Measurements from ENCODE around the gene CLDN16. TPM values are rescaled to one million over a fixed set of nuclear protein-coding genes. Genes with fewer than 3 reads are reported as not detected.

CLDN16 gene
- polyA plus RNA-seq, 3 donors = not detected

GRCh38 chr3:190444576-190445145, 56.7 kb downstream of the CLDN16 start:
- Histone ChIP-seq H4K20me1 (ENCODE audit: insufficient read depth, low read length) (no peaks in the 10 kb centered on the region), H3K9me3 (replicated peaks in 1 of 2; ENCODE audit: control insufficient read depth in 1 of 2, insufficient read depth in 1 of 2, low read length in 2 of 2) (no peaks in the 10 kb centered on the region), H3K9ac (ENCODE audit: insufficient read depth, low read length, poor library complexity, severe bottlenecking) (no peak overlapping the region), H3K4me1 (ENCODE audit: control insufficient read depth in 1 of 2, insufficient read depth in 2 of 2, low read length in 2 of 2) (peaks cover 0 to 3% of the 10 kb centered on the region in 2 donors), H3K4me2 (replicated peaks; ENCODE audit: extremely low read depth, low read length, poor library complexity, severe bottlenecking) (no peak overlapping the region), H2AFZ (ENCODE audit: insufficient read depth, low read depth, low read length, poor library complexity, severe bottlenecking) (no peak overlapping the region), H3K79me2 (ENCODE audit: insufficient read depth, low read length) (no peaks in the 10 kb centered on the region), H3K4me3 (replicated peaks in 1 of 3; ENCODE audit: low read depth in 2 of 3, low read length in 3 of 3) (no peak overlapping the region), H3K27me3 (ENCODE audit: control insufficient read depth in 2 of 2, insufficient read depth in 2 of 2, low read length in 2 of 2) (no peaks in the 10 kb centered on the region), H3K36me3 (replicated peaks in 1 of 2; ENCODE audit: control insufficient read depth in 1 of 2, insufficient read depth in 2 of 2, low read length in 2 of 2) (no peaks in the 10 kb centered on the region), H3K27ac (ENCODE audit: low read depth in 1 of 2, low read length in 2 of 2) (no peak overlapping the region)
- intact Hi-C loops (cut with micrococcal nuclease) = no loop called here
- no peak overlapping the region for H3K4me3 Mint-ChIP-seq
- peaks cover 0 to 5% (median 2%) of the 10 kb centered on the region in 3 donors for H3K27me3 Mint-ChIP-seq (ENCODE audit: low read depth in 3 of 3)
- H3K27ac Mint-ChIP-seq = no peak overlapping the region
- no CpG with 5 or more reads among the region's 3 CpGs for WGBS (ENCODE audit: insufficient coverage)
- peaks cover 0 to 6% (median 2%) of the 10 kb centered on the region in 7 donors for H3K9me3 Mint-ChIP-seq
- DNase-seq = no peak
- no peaks in the 10 kb centered on the region for H3K36me3 Mint-ChIP-seq
- peaks cover 6% of the 10 kb centered on the region for H3K4me1 Mint-ChIP-seq
- no peak for TF ChIP-seq CTCF (IDR thresholded peaks at IDR 0.05)

- H3K9ac ChIP-seq (ENCODE audit: insufficient read depth, low read length, poor library complexity, severe bottlenecking) = no peak overlapping the region
- peaks cover 0 to 3% of the 10 kb centered on the region in 2 donors for H3K4me1 ChIP-seq (ENCODE audit: control insufficient read depth in 1 of 2, insufficient read depth in 2 of 2, low read length in 2 of 2)
- H3K36me3 ChIP-seq (replicated peaks in 1 of 2; ENCODE audit: control insufficient read depth in 1 of 2, insufficient read depth in 2 of 2, low read length in 2 of 2) = no peaks in the 10 kb centered on the region
- H3K9me3 ChIP-seq (replicated peaks in 1 of 2; ENCODE audit: control insufficient read depth in 1 of 2, insufficient read depth in 1 of 2, low read length in 2 of 2) = no peaks in the 10 kb centered on the region
- no peaks in the 10 kb centered on the region for H4K20me1 ChIP-seq (ENCODE audit: insufficient read depth, low read length)
- no peak overlapping the region for H3K4me2 ChIP-seq (replicated peaks; ENCODE audit: extremely low read depth, low read length, poor library complexity, severe bottlenecking)
- peaks cover 0 to 4% (median 0%) of the 10 kb centered on the region in 3 donors for H3K27me3 Mint-ChIP-seq (ENCODE audit: low read depth in 3 of 3)
- no peaks in the 10 kb centered on the region for H3K27me3 ChIP-seq (ENCODE audit: control insufficient read depth in 2 of 2, insufficient read depth in 2 of 2, low read length in 2 of 2)
- TF ChIP-seq CTCF (IDR thresholded peaks at IDR 0.05) = no peak
- no peaks in the 10 kb centered on the region for H3K36me3 Mint-ChIP-seq
- peaks cover 6% of the 10 kb centered on the region for H3K4me1 Mint-ChIP-seq
- 0% methylated on average over 1 of the region's 6 CpGs for WGBS (ENCODE audit: insufficient coverage)
- H3K27ac Mint-ChIP-seq = peak overlapping the region in 1 of 7 donors; percentile 63
- no peaks in the 10 kb centered on the region for H3K9me3 Mint-ChIP-seq
- no peak overlapping the region for H3K27ac ChIP-seq (ENCODE audit: low read depth in 1 of 2, low read length in 2 of 2)
- no peaks in the 10 kb centered on the region for H3K79me2 ChIP-seq (ENCODE audit: insufficient read depth, low read length)
- H3K4me3 Mint-ChIP-seq = no peak overlapping the region
- no peak overlapping the region for H2AFZ ChIP-seq (ENCODE audit: insufficient read depth, low read depth, low read length, poor library complexity, severe bottlenecking)
- H3K4me3 ChIP-seq (replicated peaks in 1 of 3; ENCODE audit: low read depth in 2 of 3, low read length in 3 of 3) = no peak overlapping the region
- intact Hi-C loops (cut with micrococcal nuclease) = no loop called here
- DNase-seq = no peak
Observed at GRCh38 chr3:190446573-190447279, 58.8 kb downstream of the CLDN16 start.
